ENCODE measurements around the gene TRPM8.

The TRPM8 gene

DNA sequence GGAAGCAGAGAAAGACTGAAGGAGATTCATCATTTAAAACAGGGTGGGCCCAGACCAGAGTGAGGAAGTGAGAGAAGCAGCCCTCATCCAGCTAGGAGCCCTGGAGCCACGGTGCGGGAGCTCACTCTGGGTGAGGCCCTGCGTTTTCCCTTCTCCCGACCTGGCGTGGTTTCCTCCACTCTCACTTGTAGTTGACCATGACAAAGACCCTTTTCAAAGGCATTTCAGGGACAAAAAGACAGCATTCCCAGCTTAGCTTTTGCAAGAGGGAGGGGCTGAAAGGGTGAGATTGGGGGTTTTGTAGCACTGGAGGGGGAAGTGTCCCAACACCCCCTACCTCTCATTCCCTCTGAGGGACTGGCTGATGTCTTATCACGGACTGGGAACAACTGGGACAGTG is 56.6 kb downstream of the TRPM8 start:
- no peak for DNase-seq (ENCODE audit: low read depth in 4 of 4, low spot score in 1 of 4)

DNA sequence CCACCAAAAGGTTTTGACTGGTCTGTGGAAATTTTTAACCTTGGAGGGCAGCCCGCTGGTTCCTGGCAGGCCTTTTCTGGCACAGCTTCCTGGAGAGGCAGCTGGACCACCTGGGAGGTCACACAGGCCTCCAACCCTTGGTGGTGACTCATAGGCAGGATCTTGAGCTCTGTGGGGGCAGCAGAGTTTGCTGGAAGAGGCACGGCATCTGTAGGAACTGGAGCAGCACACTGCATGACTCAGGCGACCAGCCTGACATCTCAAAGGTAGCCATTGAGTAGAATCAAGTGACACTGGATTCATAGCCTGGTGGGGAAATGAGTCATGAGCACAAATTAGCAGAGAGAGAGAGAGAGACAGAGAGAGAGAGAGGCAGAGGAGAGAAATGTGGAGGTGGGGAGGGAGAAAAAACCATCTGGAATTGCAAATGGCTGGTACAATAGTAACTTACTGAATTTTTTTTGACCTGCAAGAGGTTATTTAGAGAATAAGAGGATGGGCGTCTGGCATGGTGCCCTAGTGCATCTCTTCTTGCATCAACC is 57.4 kb downstream of the TRPM8 start:
- no peak for DNase-seq (ENCODE audit: low read depth in 4 of 4, low spot score in 1 of 4)

DNA sequence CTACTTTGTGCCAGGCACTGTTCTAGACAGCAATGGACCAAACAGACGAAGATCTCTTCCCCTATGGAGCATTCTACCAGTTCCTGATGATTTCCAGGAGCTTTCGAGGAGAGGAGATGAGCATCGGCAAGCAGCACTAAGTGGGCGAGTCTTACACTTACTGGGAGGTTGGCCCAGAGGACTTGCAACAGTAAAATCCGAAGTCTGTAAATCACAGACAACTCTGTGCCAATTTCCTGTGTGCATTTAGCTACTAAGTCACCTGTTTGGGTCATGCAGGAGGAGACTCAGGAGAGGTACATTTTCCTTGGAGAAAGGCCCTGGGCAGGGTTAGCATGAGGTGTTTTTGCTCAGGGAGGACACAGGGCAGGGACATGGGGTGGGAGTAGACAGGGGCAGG is 58.9 kb downstream of the TRPM8 start:
- DNase-seq (ENCODE audit: low read depth in 4 of 4, low spot score in 1 of 4): no peak

DNA sequence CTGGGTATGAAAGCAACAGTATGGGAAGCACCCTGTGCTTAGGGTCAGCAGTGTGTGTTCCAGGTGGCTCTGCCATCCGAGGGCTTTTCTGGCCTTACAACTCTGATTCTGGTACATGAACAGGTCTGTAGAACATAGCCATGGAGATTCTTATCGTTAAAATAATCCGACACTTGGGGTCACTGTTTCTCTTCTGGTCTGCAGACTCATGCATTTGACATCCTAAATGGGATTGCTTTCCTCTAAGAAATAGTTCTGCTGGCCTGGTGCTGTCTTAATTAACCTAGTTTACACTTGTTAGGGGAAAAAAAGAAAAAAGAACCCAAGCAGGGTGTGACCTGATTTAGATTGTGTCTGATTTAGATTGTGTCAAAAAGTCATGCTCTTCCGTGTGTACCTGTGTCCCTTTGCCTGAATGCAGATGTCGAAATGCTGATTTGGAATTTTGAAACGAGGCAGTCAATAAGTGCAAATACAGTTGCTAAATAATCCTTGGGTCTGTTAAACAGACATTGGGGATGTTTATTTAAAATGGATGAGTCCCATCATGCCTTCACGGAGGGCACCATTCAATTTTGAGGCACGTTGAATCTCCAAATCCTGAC is 59.6 kb downstream of the TRPM8 start:
- DNase-seq (ENCODE audit: low read depth in 4 of 4, low spot score in 1 of 4): no peak

DNA sequence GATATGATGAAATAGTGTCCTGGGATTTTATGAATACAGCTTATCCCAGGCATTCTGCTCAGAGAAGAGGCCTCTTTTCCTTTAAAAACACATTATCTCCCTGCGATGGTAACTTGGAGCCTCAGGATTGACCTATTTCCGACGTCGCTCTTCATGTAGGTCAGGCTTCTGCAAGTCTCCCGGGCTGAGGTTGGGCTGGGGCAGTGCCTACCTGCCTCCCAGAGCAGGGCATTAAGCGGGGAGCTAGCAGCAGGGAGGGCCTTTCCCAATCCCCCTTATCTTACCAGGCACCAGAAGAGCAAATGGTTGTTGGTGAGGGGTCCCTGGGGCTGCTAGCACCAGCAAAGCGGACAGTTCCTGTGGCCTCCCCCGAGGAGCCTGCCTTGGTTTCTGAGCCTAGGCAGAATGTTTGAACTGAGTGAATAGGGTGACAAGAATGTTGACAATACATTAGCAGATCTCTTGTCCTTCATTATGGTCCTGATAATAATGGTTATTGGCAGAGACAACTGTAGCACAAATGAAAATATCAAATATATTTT is 60.2 kb downstream of the TRPM8 start:
- no peak for DNase-seq (ENCODE audit: low read depth in 4 of 4, low spot score in 1 of 4)

DNA sequence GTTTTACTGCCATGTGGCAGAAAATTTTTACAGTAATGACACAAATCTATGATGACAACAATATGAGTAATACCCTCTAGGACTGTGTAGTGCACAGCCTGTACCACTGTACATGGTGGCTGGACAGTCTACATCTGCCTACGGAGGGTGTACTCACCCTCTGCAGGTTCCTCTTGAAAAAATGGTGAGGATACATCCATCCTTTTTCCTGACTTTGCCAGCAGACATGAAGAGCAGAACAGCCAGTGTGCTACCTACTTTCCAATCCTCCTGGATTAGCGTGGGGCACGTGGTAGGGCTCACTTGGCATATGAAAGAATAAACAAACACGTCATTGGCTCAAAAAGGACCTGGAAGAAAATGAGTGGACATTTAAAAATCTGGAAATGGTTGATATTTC is 62.6 kb downstream of the TRPM8 start:
- no peak for DNase-seq (ENCODE audit: low read depth in 4 of 4, low spot score in 1 of 4)

DNA sequence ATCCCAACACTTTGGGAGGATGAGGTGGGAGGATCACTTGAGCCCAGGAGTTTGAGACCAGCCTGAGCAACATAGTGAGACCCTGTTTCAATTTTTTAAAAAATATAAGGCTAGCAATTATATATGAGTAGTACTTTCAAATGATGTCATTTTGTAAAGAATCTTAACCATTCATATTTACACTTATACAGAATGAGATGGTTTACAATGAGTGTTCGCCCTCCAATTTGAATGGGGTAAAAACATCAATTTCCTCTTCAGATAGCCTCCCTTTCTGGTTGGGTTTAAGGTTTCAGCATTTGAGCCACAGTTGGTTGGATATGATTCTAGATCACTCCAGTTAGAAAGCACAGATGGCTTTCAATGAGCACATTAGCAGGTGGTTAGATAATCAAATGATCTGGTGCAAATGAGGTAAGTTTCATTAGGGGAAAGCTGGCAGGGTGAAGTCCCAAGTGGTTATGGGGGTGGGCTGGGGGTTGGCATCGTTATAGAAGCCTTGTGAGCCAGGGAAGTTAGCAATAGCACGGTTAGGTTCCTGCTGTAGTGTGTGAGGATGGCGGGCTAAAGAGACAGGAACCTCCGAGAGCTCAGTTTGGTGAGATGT is 63.9 kb downstream of the TRPM8 start:
- DNase-seq (ENCODE audit: low read depth in 4 of 4, low spot score in 1 of 4): no peak

DNA sequence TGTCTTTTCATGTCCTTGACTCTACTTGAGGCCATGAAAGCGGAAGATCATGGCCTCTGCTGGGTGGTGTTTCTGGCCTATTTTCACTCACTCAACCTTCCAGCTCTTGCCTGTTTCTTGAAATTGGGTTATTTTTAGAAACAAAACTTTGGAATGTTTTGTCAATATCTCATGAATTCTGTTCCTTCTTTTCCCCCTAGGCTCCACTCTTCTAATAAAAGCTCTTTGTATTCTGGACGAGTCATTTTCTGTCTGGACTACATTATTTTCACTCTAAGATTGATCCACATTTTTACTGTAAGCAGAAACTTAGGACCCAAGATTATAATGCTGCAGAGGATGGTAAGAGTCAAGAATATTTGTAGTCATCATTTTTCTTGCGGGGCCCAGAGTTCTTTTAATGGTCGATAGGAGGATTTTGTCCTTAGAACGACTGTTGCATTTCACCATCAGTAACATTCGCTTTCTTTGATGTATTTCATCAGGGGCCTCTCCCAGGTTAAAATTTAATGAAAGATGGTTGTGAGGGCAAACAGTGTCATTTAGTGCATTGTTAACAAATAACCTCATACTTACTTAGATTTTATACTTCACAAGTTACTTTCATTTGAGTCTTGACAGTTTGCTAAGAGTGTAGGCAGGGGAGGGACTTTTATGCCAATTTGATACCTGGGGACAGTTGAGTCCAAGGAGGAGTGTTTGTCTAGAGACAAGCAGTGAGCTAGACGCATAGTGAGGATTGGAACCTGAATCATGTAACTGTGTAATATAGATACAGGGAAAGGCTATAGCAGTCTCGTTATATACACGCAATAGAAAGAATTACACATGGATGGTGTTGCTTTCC is 64.6 kb downstream of the TRPM8 start:
- DNase-seq (ENCODE audit: low read depth in 4 of 4, low spot score in 1 of 4): no peak

DNA sequence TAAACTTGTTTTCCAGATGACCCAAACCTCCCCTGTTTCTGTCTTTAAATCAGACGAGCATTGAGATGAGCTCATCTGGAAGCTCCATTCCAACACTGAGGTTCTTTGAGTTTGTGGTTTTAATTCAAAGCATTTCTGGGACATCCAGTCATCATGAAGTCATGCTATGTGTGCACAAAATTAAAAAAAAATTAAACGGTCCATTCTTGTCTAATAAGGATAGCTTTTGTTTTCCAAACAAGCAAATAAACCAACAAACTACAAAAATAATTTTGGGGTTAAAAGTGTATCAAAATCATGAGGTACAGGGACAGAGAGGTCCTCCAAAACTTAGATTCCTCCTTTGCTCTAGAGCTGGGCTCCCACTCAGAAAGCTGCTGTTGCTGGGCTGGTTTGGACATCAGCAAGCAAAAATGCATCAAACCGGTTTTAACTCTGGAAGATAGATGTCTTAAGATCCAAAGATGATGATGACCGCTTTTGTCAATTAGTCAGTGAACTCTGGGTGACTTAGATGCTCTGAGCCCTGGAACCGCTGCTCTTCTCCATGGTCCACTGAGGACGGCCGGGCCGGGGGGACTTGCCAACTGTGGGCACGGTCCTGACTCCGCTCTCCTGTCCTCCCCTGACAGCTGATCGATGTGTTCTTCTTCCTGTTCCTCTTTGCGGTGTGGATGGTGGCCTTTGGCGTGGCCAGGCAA is 65.4 kb downstream of the TRPM8 start:
- DNase-seq (ENCODE audit: low read depth in 4 of 4, low spot score in 1 of 4): no peak

DNA sequence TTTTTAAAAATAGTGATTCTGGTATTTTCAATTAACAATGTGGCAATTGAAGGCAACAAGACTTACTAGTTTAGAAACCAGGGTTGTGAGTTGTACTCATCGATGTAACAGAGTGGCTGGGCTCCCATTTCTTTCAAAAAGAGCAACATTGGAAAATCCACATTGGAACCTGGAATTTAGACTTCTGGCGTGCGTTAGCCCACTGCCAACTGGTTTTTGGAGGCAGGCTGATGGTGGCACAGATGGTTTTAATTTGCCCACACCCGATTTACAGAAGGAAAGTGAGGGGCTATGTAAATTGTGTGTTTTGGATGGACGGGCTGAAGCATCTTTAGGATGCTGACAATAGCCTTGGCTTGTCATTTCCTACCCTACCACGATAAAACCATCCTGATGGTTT is 66.3 kb downstream of the TRPM8 start:
- DNase-seq (ENCODE audit: low read depth in 4 of 4, low spot score in 1 of 4): no peak

DNA sequence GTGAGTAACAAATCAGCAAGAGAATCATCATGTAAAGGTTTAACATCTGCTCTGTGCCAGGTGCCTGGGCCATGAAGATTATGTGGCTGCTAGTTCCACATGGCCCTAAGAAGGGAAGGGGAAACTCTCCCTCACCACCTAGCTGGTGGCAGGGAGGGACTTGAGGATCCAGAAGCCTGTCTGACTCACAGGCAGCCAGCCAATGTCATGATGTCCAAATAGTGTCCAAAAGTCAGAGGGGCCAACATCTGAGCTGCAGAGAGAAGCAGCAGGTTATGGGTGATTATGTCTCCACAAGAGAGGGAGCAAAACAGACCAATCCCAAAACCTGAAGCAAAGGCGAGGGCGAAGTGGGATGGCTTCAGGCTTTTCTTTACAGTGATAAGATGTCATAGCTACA is 71.4 kb downstream of the TRPM8 start:
- no peak for DNase-seq (ENCODE audit: low read depth in 4 of 4, low spot score in 1 of 4)

DNA sequence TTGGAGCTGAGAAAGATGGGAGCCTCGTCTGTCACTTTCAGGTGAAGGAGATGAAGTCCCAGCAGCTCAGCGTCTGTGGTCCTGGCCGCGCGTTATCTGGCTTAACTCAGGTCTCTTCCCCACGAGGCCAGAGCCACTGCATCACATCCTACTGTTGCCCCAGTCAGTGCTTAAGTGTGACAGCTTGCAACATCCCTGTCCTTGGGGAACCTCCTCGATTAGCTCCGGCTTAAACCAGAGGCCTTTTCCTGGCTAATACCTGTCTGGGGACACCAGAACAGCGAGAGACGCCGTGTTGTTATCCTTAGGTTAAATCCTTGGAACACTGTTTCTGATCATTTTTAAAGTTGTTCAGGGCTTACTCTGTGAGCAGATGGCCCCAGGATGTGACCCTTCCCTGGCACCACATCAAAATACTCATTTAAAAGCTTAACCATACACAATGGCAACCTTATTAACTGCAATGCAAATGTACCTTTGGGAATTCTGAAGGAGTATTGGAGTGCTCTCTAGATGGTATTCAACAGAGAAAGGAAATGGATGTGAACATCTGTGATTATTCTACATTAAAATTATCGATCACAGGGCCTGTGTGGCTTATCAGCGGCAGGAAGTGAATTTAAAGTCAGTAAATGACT is 72.2 kb downstream of the TRPM8 start:
- DNase-seq (ENCODE audit: low read depth in 4 of 4, low spot score in 1 of 4): no peak

DNA sequence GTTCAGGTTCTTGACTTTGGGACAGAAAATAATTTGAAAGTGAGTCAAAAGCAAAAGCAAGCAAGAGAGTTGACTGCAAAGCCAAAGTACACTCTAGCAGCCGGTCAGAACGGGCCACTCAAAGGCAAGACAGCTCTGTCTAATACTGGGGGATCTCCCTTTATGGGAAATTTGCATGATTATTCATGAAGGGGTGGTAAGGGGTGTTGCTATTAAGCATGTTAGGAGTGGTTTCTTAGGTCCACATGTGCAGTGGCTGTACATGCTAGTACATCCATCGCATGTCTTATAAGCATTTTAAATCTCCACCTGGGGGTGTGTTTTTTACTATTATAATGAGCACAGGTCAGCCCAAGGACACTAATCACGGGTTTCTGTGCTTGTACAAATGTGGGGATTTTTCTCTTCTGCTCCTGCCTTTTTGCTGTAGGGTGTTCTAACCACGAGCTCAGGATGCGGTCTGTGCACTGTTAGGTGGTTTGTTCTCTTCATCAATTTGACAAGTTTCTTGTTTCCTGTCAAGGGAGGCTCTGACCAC is 73.2 kb downstream of the TRPM8 start:
- no peak for DNase-seq (ENCODE audit: low read depth in 4 of 4, low spot score in 1 of 4)

DNA sequence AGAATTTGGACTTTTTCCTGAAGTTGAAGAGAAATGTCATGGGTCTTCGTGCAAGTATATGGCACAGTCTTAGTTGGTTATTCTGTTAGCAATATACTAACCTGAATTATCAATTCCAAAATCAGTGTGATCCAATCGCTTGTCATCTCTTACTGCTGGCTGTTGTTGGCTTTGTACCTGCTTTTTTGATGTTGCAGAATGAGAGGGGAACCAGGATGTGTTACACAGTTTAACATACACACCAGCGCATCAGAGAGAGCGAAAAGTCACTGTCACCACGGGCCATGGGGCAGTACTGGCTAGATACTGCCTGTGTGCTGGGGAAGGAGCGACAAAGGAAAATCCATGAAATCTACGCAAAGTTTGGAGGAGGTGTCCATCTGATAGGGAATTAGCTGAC is 74.0 kb downstream of the TRPM8 start:
- DNase-seq (ENCODE audit: low read depth in 4 of 4, low spot score in 1 of 4): no peak

DNA sequence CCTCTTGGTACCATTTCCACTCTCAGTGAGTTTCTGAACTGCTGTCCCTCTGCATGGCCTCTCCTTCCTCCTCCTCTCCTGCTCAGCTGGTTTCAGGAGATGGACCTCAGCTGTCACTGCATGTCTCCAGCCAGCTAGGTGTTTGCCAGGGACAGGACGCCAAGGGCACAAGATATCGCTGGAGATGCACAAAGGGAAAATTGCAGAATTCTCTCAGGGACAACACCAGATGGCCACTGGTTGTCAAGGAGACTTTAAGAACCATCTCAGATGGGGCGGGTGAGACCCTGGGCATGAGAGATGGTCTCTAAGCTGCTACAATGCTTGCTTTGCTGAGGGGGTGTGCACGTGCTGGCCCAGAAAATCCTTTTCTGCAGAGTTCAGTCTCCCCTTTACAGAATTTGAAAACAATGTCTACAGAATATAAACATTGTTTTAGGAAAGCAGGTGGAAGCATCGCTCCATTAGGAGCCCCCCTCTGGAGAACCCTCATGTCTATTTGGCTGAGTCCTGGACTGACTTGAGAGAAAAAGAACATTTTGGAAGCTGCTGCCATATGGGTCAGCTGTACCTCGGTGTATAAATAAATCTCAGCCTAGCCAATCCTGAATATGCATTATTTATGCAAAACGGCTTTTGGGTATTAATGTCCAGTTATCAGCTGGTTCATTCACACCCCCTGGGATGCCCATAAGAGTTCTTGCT is 75.5 kb downstream of the TRPM8 start:
- DNase-seq (ENCODE audit: low read depth in 4 of 4, low spot score in 1 of 4): no peak

DNA sequence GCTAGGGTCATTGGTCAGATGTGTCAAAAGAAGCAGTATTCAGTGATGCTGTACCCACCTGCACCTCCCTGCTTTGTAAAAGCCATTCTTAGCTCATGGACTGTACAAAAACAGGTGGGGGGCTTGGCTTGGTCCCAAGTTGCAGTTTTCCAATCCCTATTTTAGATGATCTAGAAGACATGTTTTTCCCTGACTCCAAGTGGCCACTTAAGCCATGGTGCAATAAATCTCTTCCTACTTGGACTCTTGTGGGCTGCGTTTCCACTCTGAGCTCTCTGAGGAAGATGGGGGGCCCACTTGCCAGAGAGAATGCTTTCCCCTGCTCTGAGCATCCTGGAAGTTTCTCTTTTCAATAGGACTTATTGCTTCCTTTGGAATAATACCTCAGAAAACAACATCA is 76.3 kb downstream of the TRPM8 start:
- no peak for DNase-seq (ENCODE audit: low read depth in 4 of 4, low spot score in 1 of 4)

DNA sequence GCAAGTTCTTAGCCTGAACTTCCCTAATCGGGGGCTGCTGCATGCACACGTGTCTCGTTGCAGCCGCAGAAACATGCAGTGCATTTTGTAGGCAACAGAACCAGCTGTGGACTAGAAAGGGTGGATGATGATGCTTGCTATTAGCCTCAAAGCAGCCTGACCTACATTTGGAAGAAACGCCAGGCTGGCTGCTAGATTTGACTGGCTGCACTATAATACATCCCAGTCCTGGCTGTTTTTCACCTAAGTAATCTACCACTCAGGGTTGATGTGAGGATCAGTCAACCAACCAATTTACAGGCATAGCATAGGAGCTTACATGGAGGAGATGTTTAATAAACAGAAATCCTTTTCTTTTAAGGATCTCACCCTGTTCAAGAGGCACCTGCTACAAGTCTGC is 77.0 kb downstream of the TRPM8 start:
- DNase-seq (ENCODE audit: low read depth in 4 of 4, low spot score in 1 of 4): no peak

DNA sequence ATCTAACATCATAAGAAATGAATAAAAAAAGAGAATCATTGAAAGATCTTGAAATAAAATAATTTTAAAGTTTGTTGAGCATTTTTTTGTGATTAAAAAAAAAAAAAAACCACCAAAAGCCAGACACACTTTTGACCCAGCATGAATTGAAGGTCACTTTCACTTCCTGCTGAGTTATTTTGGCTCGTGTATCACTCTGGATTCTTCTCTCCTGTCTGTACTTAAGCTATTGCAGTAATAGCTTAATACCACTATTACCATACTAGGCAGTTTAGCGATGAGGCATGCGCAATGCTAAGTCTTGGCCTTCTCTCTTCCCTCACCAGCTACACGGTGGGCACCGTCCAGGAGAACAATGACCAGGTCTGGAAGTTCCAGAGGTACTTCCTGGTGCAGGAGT is 78.8 kb downstream of the TRPM8 start:
- DNase-seq (ENCODE audit: low read depth in 4 of 4, low spot score in 1 of 4): no peak

DNA sequence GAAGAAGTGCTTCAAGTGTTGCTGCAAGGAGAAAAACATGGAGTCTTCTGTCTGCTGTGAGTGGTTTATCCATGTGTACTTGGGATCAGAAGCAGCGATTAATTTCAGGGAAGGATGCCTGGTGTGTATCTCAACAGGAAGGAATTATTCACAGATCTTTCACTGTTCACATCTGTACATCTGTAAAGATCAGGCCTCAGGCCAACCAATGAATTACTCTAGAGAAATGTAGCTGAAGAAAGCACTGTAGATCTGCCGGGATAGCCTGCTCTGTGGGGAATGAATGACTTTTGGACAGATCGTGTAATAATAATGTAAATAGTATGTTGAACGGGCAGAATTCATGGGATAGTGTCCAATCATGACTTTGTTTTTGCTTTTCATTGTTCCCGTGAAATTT is 79.3 kb downstream of the TRPM8 start:
- no peak for DNase-seq (ENCODE audit: low read depth in 4 of 4, low spot score in 1 of 4)

DNA sequence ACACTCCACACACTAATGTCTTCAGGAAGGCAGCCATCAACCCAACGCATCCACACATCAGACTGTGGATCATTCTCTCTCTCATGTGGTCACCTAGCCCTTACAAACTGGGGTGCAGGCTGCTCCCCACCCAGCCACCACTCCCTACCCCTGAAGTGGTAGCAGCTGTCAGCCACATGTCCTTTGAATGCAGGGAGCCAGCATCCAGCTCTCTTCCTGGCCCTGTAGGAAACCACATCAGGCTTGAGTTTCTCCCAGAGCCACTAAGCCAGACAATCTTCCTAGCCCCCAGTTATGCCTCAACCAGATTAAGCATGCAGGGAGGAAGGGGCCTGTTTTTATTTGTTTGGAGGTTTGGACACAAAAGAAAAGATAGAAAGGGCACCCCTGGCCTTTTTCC is 80.5 kb downstream of the TRPM8 start:
- no peak for DNase-seq (ENCODE audit: low read depth in 4 of 4, low spot score in 1 of 4)
